Adrenal gland (tissue), 5 donors: ENCODE data around the gene RBMS1.

ENCODE experiments used
- POLR2A ChIP-seq, 2 donors: fragments of 450-650 bp; IDR thresholded peaks; one replicate each; pipeline ENCODE4 v1.6.1; 2017; ENCODE audit warnings: antibody characterized with exemption in 2 of 2, mild to moderate bottlenecking in 2 of 2, moderate library complexity in 1 of 2
- TF ChIP-seq, protein P1 (sequence below), 6 experiments: fragments of 450-650 bp in 4 of 6; fragments of 200-600 bp in 2 of 6; sonication (generic) in 1 of 6; IDR thresholded peaks; 1 replicate in 5 of 6; 2 replicates in 1 of 6; pipeline versions ENCODE4 v1.5.1 to v1.8.0; 2016 to 2021; ENCODE audit warnings: antibody characterized with exemption in 6 of 6, mild to moderate bottlenecking in 2 of 6, moderate library complexity in 1 of 6
- donor health status: DM: no; HTN: no; CAD: no.

DNA sequence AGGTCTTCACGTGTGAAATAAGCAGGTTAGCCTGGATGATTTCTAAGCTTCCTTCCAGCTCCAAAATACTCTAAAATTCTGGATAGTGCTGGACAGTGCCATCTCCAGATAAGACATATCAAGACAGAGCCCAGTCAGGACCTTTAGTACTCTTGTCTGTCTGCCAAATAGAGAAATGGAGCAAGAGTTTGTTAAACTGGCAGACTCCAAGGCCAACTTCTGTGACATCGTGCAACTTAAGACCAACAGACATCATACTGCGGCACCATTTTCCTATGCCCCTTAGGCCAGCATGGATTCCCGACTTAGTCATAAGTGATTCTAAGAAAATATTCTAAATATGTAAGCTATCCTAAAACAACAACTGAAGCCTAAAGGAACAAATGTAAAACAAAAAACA is 118.6 kb downstream of the RBMS1 start:
- TF ChIP-seq, protein P1, sequence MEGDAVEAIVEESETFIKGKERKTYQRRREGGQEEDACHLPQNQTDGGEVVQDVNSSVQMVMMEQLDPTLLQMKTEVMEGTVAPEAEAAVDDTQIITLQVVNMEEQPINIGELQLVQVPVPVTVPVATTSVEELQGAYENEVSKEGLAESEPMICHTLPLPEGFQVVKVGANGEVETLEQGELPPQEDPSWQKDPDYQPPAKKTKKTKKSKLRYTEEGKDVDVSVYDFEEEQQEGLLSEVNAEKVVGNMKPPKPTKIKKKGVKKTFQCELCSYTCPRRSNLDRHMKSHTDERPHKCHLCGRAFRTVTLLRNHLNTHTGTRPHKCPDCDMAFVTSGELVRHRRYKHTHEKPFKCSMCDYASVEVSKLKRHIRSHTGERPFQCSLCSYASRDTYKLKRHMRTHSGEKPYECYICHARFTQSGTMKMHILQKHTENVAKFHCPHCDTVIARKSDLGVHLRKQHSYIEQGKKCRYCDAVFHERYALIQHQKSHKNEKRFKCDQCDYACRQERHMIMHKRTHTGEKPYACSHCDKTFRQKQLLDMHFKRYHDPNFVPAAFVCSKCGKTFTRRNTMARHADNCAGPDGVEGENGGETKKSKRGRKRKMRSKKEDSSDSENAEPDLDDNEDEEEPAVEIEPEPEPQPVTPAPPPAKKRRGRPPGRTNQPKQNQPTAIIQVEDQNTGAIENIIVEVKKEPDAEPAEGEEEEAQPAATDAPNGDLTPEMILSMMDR (IDR thresholded peaks at IDR 0.05), result no peak
- no peak for TF ChIP-seq POLR2A (IDR thresholded peaks at IDR 0.05)
